Right atrium auricular region (tissue), 2 donors: ENCODE data around the gene IFNGR1. TPM values are rescaled to one million over a fixed set of nuclear protein-coding genes. Genes with fewer than 3 reads are reported as not detected.

Experiments used
- DNase-seq: peaks from one replicate; pipeline ENCODE4 v3.0.0-alpha.2; 2019; ENCODE audit warnings: low spot score
- H3K27ac ChIP-seq, 2 donors: fragments of 200-600 bp; sonication (generic); 1 replicate in 1 of 2; 2 replicates in 1 of 2; pipeline ENCODE4 v1.5.1; 2016 to 2019
- H3K27me3 ChIP-seq, 2 donors: fragments of 200-600 bp; sonication (generic); one replicate each; pipeline versions ENCODE4 v1.5.1 to v1.6.0; 2017 to 2019
- H3K36me3 ChIP-seq: fragments of 200-600 bp; sonication (generic); one replicate; pipeline ENCODE4 v1.5.1; 2016
- H3K4me1 ChIP-seq, 2 donors: fragments of 200-600 bp; sonication (generic); one replicate each; pipeline versions ENCODE4 v1.5.1 to v1.6.0; 2017 to 2019
- H3K4me3 ChIP-seq, 2 donors: fragments of 200-600 bp; sonication (generic); 1 replicate in 1 of 2; 2 replicates in 1 of 2; pipeline ENCODE4 v1.5.1; 2017 to 2019; ENCODE audit warnings: mild to moderate bottlenecking in 1 of 2, moderate library complexity in 1 of 2
- H3K9me3 ChIP-seq, 2 donors: fragments of 200-600 bp; sonication (generic); one replicate each; pipeline ENCODE4 v1.5.1; 2019
- total RNA-seq, 2 donors: library from RNA; depleted of rRNA; stranded (reverse); fragments of >200 nt; gene quantifications; one replicate each; pipeline ENCODE4 v1.1.0, GENCODE V29; 2016
- TF ChIP-seq, protein P1 (sequence below), 2 donors: fragments of 200-600 bp; sonication (generic); IDR thresholded peaks; one replicate each; pipeline ENCODE4 v1.5.1; 2019; ENCODE audit warnings: antibody characterized with exemption in 2 of 2

The IFNGR1 gene
- total RNA-seq, 2 donors from 2014 or later = 111 to 143 TPM

DNA sequence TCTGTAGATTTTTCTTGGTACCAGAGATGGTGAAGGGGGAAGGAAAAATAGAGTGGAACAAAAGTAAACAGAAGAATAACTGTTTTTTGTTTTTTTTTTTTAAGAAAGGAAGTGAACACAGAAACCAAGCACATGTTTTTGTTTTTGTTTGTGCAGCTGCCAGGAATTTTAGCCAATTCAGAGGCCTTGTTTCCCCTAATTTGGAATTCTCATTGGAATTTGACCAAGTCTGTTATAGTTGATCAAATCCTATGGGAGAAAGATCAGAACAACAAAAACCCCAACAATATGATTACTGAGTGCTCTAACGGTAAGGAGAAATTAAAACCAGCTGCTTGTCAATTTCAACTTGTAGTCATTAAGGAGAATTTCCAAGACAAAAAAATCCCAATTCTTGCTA is 27.5 kb downstream of the IFNGR1 start:
- H3K27ac ChIP-seq = peak overlapping the region in 1 of 2 donors; percentile 57
- TF ChIP-seq, protein P1, sequence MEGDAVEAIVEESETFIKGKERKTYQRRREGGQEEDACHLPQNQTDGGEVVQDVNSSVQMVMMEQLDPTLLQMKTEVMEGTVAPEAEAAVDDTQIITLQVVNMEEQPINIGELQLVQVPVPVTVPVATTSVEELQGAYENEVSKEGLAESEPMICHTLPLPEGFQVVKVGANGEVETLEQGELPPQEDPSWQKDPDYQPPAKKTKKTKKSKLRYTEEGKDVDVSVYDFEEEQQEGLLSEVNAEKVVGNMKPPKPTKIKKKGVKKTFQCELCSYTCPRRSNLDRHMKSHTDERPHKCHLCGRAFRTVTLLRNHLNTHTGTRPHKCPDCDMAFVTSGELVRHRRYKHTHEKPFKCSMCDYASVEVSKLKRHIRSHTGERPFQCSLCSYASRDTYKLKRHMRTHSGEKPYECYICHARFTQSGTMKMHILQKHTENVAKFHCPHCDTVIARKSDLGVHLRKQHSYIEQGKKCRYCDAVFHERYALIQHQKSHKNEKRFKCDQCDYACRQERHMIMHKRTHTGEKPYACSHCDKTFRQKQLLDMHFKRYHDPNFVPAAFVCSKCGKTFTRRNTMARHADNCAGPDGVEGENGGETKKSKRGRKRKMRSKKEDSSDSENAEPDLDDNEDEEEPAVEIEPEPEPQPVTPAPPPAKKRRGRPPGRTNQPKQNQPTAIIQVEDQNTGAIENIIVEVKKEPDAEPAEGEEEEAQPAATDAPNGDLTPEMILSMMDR (IDR thresholded peaks at IDR 0.05) = no peak

DNA sequence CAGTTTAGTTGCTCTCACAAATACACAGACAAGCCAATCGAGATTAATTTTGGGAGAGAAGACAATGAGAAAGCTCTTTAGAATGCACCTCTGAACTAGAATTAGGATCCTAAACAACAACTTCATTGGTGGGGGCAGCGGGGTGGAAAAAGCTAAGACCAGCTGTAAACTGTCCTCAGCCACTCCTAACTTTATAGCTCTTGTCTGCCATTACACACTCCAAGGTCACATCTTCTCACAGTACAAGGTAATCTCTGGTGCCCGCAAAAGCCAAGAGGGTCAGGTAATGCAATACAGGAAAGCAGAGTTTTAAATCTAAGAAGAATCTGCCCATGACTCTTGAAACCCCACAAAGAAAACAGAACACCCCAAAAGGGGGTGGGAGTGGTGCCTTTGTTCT is 27.9 kb downstream of the IFNGR1 start:
- peaks cover 0 to 13% of the 10 kb centered on the region in 2 donors for H3K9me3 ChIP-seq
- no peaks in the 10 kb centered on the region for H3K27me3 ChIP-seq
- no peak for DNase-seq
- TF ChIP-seq, protein P1 (IDR thresholded peaks at IDR 0.05) = no peak
- no peaks in the 10 kb centered on the region for H3K36me3 ChIP-seq
- peaks cover 0 to 34% of the 10 kb centered on the region in 2 donors for H3K4me1 ChIP-seq
- peak overlapping the region in 1 of 2 donors; percentile 57 for H3K27ac ChIP-seq
- H3K4me3 ChIP-seq = no peak overlapping the region

More for the DNA sequence above, 27.5 kb downstream of the IFNGR1 start:
- Histone ChIP-seq H3K4me3 (no peak overlapping the region), H3K9me3 (peaks cover 0 to 13% of the 10 kb centered on the region in 2 donors), H3K36me3 (no peaks in the 10 kb centered on the region), H3K27me3 (no peaks in the 10 kb centered on the region), H3K4me1 (peaks cover 0 to 35% of the 10 kb centered on the region in 2 donors)
- no peak for DNase-seq

DNA sequence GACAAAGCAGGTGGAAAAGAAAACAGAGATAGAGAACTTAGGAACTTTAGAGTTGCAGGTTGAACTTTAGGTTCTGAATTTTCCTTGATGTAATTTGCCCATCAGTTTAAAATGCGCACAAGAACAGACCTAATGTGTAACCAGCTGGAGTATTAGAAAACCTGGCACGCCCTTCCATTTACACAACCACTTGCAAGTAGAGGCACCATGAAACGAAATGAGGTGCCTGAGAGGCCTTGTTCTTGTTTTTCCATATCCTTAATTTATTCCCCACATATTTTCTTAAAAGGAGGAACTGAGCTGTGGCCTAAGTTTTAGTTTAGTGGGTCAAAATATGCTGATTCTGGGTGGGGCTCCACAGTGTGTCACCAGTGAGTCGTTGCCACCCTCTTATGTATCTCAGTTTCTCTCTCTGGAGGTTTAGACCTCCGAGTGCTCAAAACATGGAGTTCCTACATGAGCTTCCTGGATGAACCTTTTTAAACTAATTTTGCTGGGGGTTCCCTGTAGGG is 28.5 kb downstream of the IFNGR1 start:
- TF ChIP-seq, protein P1 (IDR thresholded peaks at IDR 0.05) = no peak
- Histone ChIP-seq H3K4me3 (no peak overlapping the region), H3K4me1 (peaks cover 0 to 28% of the 10 kb centered on the region in 2 donors), H3K9me3 (peaks cover 0 to 14% of the 10 kb centered on the region in 2 donors), H3K36me3 (no peaks in the 10 kb centered on the region), H3K27me3 (no peaks in the 10 kb centered on the region), H3K27ac (no peak overlapping the region)
- no peak for DNase-seq

DNA sequence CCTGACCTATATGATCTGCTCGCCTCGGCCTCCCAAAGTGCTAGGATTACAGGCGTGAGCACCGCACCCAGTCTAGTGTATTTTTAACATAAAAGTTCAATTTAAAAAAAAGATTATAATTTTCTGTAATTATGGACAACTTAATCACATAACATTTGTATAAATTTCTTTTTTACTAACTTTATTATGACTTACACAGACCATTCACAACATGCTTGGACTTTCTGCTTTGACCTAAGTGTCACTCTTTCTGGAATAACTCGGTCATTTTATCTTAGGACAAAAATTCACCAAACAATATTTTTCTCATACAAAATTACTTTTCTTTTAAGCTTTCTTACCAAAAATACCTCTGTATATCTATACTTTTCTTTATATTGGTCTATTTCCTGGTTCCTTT is 30.3 kb downstream of the IFNGR1 start:
- DNase-seq = no peak
- Histone ChIP-seq H3K4me1 (peaks cover 0 to 22% of the 10 kb centered on the region in 2 donors), H3K27ac (no peak overlapping the region), H3K9me3 (peaks cover 0 to 28% of the 10 kb centered on the region in 2 donors), H3K4me3 (no peak overlapping the region), H3K36me3 (no peaks in the 10 kb centered on the region), H3K27me3 (no peaks in the 10 kb centered on the region)
- TF ChIP-seq, protein P1 (IDR thresholded peaks at IDR 0.05) = no peak

DNA sequence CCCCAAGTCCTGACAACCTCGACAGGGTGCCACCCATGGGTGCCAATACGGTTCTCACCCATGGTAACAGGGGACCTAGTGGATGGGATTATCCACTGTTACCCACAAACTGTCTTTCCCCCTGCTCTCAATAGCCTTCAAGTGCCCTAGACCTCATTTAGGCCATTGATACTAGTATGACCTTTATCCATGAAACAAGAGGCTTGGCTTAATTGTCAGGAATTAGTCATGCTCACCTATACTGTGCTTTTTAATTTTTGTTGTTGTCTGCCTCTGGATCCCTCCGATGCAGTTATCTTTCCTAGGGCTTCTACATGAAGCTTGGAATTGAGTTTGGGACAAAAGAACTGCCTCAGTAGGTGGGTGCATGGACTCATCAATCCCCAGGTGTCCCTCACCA is 33.9 kb downstream of the IFNGR1 start:
- Histone ChIP-seq H3K27ac (no peak overlapping the region), H3K4me3 (no peak overlapping the region), H3K36me3 (no peaks in the 10 kb centered on the region), H3K27me3 (no peaks in the 10 kb centered on the region), H3K4me1 (no peaks in the 10 kb centered on the region), H3K9me3 (peaks cover 0 to 56% of the 10 kb centered on the region in 2 donors)
- TF ChIP-seq, protein P1 (IDR thresholded peaks at IDR 0.05) = no peak
- no peak for DNase-seq

DNA sequence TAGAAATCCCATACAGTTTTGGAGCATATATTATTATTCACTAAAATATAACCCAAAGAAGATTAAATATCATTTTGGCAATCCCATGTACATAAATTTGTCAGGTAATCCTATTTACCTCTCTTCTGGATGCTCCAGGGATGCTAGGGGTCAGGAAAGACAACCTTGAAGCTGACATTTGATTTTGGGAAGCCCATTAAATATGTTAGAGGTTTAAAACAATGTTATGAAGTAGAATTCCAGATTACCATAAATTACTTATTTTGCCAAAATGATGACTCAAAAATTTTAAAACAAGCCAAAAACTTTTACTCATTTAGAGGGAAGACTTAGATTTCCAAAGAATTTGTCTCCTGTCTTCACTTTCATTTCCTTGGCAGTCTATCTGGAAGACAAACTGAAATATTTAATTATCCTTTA is 36.5 kb downstream of the IFNGR1 start:
- TF ChIP-seq, protein P1 (IDR thresholded peaks at IDR 0.05) = no peak
- H3K9me3 ChIP-seq = peaks cover 0 to 43% of the 10 kb centered on the region in 2 donors
- H3K4me1 ChIP-seq = peaks cover 0 to 5% of the 10 kb centered on the region in 2 donors

More for the DNA sequence above, 36.5 kb downstream of the IFNGR1 start:
- no peak for DNase-seq
- H3K4me3 ChIP-seq = no peak overlapping the region
- H3K27me3 ChIP-seq = no peaks in the 10 kb centered on the region
- H3K36me3 ChIP-seq = no peaks in the 10 kb centered on the region
- H3K27ac ChIP-seq = no peak overlapping the region
